UCSD-AML1 (cell line): Measurements from ENCODE around the gene SMOC2.
"Not testable (repeated sequence)": the region's sequence is repeated elsewhere in the genome, so short reads cannot be mapped to it uniquely, and the experiment has no call there.

Experiments used
- DNase-seq: peaks from one replicate; lab custom pipeline; 2025; ENCODE audit not compliant: unreplicated experiment; lab: John Stamatoyannopoulos, UW

SMOC2 gene

GRCh38 chr6:168571268-168571667 lies 130.3 kb downstream of the SMOC2 start:
- DNase-seq, result no peak

DNA sequence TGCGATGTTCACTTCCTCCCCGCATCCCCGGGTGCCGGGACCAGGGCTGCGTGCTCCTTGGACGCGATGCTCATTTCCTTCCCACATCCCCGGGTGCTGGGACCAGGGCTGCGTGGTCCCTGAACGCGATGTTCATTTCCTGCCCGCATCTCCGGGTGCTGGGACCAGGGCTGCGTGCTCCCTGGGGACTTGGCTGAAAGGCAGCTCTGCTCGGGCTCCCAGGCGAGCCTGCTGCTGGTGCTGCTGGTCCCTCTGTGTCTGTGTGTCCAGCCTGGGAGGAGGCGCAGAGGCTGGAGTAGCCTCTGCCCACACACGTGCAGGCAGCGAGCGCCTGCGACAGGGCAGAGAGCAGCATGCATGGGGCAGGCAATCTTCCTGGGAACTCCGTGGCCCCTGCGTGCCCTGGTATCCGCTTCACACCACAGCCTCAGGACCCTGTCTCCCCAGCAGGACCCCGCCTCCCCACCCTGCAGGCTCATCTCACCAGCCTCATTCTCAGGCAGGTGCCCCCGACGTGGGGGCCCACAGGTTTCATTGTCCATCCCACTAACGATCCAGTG lies 132.4 kb downstream of the SMOC2 start:
- DNase-seq, result not testable (repeated sequence)

DNA sequence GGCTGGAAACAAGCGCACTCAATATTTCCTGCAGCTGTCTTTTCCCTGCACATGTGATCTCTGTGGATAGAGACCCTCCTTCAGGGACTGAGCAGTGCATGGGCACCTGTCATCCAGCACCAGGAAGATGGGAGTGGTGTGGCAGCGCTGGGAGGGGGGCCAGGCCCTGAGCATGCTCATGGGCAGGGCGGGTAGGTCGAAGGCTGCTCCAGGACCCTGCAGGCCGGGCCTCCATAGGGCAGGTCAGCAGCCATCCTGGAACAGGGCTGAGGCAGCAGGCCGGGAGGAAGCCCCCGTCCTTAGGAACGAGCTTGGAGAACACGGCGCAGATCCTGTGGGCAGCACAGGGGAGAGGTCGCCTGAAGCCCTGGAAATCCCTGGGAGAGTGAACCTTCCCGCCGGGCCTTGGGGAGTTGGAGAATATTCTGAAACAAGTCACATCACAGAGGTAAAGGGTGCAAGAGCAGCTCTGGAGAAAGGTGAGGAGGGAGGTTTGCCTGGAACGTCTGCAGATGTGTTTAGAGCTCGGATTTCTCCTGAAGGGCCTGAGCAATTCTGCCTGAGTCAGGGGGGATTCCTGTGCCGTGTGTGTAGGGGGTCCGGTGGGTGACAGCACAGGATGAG lies 133.2 kb downstream of the SMOC2 start:
- no peak for DNase-seq

GRCh38 chr6:168574699-168575195 lies 133.8 kb downstream of the SMOC2 start:
- DNase-seq, result no peak

DNA sequence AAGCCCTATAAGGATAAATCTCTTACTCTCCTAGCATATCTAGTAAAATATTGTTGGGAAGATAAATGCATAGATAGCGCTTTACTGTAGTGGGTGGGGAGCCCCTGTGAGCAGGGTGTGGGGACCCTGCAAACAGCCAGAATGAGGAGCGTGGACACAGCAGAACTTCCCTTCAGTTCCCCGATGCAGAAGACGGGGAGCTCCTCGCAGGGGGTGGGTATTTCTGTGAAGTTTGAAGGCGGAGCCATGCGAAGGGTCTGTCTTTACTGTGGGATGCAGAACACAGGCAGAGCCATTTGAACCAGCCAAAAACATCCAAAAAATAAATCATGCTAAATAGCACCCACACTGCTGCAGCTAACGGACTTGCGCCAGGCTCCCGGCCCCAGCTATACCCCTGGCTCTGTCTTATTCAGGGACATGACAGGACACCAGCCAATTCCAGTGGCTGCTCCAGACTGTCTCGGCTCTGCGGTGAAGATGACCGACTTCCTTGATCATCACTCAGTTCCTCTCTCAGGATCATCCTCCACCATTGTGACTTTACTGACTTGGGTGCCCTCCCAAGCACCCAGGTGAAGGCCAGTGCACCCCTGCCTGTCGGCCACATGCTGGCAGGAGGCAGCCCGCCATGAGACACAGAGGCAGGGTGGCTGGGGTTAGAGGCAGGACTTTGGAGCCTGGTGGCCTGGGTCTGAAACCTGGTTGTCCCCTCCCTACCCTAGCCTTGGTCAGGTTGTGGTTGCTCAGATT lies 134.5 kb downstream of the SMOC2 start:
- DNase-seq, result no peak

- DNase-seq, result no peak
Measured at GRCh38 chr6:168576388-168576787, 135.4 kb downstream of the SMOC2 start.

- no peak for DNase-seq
Measured at GRCh38 chr6:168577496-168577895, 136.5 kb downstream of the SMOC2 start.

- no peak for DNase-seq
Measured at GRCh38 chr6:168578036-168578435, 137.1 kb downstream of the SMOC2 start.

DNA sequence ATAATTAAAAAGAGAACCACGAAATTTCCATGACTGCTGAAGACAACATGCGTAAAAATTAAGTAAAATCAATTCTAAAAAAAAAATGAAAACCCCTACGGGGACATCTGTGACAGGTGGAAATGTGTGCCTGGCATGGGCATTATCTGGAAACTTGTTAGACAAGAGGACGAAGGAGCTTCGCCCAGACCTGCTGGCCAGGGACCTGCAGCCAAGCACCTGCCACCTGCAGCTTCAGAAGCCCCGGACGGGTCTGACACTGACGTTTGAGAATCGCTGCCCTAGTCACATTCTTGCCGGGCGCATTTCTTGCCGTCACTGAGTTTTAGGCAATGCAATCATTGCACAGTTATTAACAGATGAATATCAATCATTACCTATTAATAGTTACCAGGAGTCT lies 140.3 kb downstream of the SMOC2 start:
- DNase-seq, result no peak

DNA sequence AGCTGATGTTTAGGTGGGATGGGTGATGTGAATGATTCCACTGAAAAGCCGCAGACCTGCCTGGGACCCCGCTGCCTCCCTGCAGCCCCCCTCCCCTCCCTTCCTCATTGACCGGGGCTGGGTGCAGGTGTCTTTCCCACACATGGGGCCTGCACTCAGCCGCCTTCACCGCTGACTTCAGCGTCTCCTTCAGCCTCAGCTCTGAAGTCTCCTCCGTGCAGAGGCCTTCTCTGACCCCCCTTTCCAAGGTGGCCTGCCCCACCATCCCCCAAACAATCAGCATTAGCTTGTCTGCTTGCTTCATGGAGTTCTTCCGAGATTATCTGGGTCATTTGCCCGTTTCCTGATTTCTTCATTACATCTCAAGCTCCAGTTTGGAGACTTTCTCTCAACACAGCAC lies 140.7 kb downstream of the SMOC2 start:
- no peak for DNase-seq

DNA sequence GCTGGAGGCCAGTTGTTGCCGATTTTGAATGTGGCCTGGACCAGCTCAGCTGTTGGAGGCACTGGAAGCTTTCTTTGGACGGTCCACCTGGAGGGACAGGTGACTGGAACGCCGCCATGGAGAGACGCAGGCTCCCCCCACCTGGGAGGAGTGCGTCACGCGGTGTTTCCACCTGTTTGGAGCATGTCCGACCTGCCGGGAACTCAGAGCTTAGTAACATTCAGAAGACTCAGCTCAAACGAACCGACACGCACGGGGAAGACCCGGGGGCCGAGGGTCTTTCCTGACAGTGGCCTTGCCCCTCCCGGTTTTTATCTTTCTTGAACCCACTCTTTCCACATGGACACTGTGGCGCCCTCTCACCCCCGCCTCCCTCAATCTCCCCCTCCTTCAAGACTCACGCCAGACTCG lies 141.6 kb downstream of the SMOC2 start:
- DNase-seq, result no peak

GRCh38 chr6:168583126-168583525 lies 142.1 kb downstream of the SMOC2 start:
- no peak for DNase-seq

- DNase-seq, result no peak
Measured at GRCh38 chr6:168583821-168584220, 142.8 kb downstream of the SMOC2 start.

DNA sequence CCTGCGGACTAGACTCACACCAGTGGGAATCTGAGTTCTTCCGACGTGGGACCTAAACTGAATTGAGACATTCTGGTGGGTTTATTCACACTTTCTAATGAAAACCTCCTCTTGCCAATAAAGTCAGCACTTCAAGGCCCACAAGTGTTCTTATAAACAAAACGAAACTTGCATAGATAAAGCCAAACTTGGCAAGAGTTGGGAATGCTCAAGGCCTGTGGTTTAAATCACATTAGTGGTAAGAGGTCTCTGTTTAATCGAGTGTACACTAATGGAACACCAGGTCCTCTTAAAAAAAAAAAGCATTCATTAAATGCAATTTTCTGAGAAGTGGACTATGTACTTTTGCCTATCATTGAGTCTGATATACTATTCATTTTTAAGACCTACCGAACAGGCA lies 143.3 kb downstream of the SMOC2 start:
- DNase-seq, result no peak

GRCh38 chr6:168584671-168585070 lies 143.7 kb downstream of the SMOC2 start:
- no peak for DNase-seq

DNA sequence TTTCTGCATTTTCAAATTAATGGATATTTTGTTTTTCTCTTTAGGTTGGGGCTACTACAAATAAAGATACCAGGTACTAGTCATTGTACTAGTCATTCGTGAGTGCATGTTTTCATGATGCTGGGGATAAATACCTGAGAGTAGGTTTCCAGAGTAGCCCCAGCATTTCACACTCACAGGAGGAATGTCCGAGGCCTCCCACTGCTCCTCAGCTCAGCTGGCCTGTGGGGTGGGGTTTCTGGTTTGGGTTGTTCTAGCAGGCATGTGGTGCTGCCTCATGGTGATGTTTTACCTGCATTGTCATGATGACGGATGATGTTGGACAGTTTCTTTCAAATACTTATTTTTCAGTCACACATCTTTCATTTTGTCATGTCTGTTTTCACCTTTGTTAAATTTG lies 144.5 kb downstream of the SMOC2 start:
- DNase-seq, result no peak

- DNase-seq, result no peak
Measured at GRCh38 chr6:168589275-168589674, 148.3 kb downstream of the SMOC2 start.

DNA sequence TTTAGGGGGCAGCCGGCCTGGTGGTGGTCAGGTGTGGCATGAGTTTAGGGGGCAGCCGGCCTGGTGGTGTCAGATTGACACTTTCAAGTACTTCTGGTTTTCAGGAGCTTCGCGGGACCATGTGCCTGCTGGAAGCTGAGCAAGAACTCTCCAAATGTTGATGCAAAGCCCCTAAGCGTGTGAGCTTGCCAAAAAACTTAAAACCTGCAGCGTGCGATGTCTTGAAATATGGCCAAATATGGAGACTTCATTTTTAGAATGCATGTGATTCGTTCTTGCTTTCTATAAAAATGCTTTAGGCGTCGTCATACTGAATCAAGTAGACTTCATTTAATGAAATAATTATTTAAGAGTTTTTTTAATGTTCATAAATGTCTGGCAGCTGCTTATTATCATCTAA lies 149.4 kb downstream of the SMOC2 start:
- no peak for DNase-seq

GRCh38 chr6:168596344-168596743 lies 155.4 kb downstream of the SMOC2 start:
- no peak for DNase-seq

- no peak for DNase-seq
Measured at GRCh38 chr6:168597471-168597875, 156.5 kb downstream of the SMOC2 start.

- DNase-seq, result no peak
Measured at GRCh38 chr6:168598251-168599117, 157.5 kb downstream of the SMOC2 start.
